C4-2B (cell line): ENCODE measurements around the gene CIRBP.

ENCODE experiments used
- ZFX ChIP-seq: fragments of 450-650 bp; IDR thresholded peaks from 2 replicates; pipeline ENCODE4 v1.6.1; 2017
- TF ChIP-seq, protein P1 (sequence below): fragments of 450-650 bp; conservative IDR thresholded peaks from 2 replicates; pipeline ENCODE4 v1.5.1; 2017; ENCODE audit warnings: mild to moderate bottlenecking

DNA sequence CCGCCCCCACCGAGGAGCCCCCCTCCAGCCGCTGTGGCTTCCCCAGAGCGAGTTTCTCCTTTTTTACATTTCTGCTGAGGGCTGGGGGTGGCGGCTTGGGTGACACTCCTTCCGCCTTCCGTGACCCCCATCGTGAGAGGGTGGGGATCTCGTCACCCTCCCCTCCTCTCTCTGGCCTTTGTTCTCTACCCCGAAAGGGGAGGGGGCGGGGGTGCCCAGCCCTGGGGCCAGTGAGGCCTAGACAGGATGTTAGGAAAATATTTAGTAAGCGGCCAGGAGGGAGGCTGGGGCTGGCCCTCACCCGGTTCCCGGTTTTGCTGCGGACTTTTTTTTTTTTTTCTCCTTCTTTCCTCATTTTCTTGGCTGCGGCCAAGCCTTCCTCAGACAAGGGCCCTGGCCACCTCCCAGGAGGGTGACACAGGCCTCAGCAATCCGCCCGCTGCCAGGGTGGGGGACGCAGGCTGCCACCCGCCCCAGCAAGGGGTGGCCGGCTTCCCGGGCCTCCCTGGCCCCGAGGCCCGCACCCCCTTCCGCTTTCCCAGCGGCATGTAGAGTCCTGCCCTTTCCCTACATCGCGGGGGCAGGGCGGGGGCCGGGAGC, 16.8 kb upstream of the CIRBP start:
- TF ChIP-seq, protein P1, sequence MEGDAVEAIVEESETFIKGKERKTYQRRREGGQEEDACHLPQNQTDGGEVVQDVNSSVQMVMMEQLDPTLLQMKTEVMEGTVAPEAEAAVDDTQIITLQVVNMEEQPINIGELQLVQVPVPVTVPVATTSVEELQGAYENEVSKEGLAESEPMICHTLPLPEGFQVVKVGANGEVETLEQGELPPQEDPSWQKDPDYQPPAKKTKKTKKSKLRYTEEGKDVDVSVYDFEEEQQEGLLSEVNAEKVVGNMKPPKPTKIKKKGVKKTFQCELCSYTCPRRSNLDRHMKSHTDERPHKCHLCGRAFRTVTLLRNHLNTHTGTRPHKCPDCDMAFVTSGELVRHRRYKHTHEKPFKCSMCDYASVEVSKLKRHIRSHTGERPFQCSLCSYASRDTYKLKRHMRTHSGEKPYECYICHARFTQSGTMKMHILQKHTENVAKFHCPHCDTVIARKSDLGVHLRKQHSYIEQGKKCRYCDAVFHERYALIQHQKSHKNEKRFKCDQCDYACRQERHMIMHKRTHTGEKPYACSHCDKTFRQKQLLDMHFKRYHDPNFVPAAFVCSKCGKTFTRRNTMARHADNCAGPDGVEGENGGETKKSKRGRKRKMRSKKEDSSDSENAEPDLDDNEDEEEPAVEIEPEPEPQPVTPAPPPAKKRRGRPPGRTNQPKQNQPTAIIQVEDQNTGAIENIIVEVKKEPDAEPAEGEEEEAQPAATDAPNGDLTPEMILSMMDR, result no peak
- TF ChIP-seq ZFX, result no peak
